Fibroblast of villous mesenchyme (primary cell): ENCODE data around the gene GJA3. TPM values are rescaled to one million over a fixed set of nuclear protein-coding genes. Genes with fewer than 3 reads are reported as not detected.

Experiments used
- DNase-seq: peaks from one replicate; pipeline ENCODE4 v3.0.0-alpha.2; 2010; ENCODE audit warnings: low read depth
- H3K4me3 ChIP-seq: 2 replicates; pipeline ENCODE4 v1.5.1; 2011; ENCODE audit warnings: low read depth, mild to moderate bottlenecking, low read length
- total RNA-seq: library from RNA; depleted of rRNA; stranded (reverse); fragments of >200 nt; gene quantifications from 2 replicates; pipeline ENCODE4 v1.2.3, GENCODE V29; 2012
- TF ChIP-seq, protein P1 (sequence below): IDR thresholded peaks from 2 replicates; pipeline ENCODE4 v1.5.1; 2012; ENCODE audit warnings: low read depth, mild to moderate bottlenecking, low read length; ENCODE audit not compliant: insufficient read depth

Gene GJA3
- total RNA-seq, 1 donor, result 0.43 TPM

DNA sequence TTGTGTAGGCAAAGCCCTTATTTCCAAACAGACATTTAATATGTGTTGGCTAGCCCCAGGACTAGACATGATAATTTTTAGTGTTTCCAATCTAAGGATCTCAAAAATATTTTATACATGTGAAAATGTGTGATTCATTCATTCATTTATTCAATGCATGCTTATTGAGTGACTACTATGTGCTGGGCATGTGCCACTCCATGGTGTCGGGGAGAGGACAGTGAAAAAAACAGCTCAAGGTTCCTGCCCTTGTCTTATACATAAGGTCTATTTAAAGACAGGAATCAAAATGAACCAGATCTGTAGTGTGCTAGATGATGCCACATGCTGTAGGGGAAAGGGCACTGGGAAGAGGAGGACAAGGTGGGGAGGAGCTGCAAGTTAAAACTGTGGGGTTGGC lies 36.5 kb downstream of the GJA3 start:
- no peak overlapping the region for H3K4me3 ChIP-seq
- DNase-seq, result no peak
- TF ChIP-seq, protein P1, sequence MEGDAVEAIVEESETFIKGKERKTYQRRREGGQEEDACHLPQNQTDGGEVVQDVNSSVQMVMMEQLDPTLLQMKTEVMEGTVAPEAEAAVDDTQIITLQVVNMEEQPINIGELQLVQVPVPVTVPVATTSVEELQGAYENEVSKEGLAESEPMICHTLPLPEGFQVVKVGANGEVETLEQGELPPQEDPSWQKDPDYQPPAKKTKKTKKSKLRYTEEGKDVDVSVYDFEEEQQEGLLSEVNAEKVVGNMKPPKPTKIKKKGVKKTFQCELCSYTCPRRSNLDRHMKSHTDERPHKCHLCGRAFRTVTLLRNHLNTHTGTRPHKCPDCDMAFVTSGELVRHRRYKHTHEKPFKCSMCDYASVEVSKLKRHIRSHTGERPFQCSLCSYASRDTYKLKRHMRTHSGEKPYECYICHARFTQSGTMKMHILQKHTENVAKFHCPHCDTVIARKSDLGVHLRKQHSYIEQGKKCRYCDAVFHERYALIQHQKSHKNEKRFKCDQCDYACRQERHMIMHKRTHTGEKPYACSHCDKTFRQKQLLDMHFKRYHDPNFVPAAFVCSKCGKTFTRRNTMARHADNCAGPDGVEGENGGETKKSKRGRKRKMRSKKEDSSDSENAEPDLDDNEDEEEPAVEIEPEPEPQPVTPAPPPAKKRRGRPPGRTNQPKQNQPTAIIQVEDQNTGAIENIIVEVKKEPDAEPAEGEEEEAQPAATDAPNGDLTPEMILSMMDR, result no peak

DNA sequence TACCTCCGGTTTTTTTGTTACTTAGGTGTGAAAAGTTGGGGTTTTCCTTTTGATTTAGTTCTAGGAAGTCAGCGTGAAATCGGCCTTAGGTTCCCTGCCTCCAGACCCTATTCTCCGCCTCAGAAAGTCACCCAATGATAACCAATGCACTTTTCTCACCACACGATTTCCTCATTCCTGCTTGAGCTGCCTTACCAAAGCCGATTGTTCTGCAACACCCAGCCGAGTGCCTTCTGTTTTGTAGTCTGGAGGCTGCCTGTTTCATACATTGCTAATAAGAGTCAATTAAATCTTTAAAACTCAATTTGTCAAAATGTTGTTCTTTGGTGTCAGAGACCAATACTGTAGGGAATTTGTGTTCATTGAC lies 39.7 kb downstream of the GJA3 start:
- peak; percentile 64 for DNase-seq
- H3K4me3 ChIP-seq, result peak overlapping the region; percentile 64
- TF ChIP-seq, protein P1, result no peak

DNA sequence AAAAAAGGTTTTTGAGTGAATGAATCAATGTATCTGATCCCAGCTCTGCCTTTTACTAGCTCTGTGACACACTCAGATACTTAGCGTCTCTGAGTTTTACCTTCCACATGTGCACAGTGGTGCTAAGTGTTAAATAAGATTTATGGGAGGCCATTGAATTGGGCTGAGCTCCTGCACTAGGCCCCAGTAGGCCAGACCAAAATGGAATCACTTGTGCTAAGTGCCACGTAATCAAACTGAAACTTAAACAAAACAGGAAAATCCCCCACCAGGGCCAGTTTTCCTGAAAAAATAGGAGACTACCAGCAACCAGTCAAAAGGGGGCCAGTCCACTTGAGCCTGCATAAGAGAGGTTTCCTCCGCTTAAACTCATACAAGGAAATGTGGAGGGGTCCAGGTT lies 40.9 kb downstream of the GJA3 start:
- no peak for DNase-seq
- H3K4me3 ChIP-seq, result peak overlapping the region; percentile 64
- TF ChIP-seq, protein P1, result no peak

DNA sequence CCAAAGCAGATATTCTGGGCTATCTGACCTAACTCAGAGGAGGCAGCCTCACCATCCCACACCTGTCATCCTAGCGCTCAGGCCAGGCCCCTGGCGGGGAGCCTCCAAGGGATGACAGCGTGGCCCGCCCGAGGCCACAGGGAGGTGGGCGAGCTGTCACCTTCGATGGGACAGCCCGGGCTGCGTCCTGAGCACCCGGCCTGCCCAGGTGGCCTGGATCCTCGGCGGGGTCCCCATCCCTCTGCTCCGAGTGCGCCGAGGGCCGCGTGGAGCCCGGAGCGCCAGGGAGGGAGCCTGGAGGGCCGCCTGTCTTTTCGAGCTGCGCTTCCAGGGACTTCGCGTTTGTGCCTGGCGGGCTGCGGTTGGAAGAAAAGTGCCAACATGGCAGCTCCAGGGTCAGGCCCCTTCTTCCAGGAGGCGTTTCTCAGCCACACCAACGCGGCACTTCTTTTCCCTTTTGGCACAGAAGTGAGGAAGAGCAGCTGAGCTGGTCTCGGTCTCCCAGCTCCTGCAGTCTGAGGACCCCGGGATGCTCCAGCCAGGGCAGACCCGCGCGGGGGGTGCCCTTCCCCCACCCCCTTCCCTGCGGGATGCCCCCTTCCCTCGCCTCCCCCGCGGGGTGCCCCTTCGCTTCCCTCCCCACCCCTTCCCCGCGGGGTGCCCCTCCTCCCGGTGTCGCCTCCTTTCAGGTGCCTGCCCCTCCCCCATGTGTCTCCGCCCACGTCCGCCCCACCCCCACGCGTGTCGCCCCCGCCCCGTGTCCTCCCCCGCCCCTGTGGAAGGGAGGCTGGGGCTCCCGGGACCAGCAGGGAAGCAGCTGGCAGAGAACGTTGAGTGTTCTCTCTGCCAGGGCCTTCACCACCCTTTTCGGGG lies 42.3 kb downstream of the GJA3 start:
- TF ChIP-seq, protein P1, result no peak
- H3K4me3 ChIP-seq, result peak overlapping the region; percentile 64
- DNase-seq, result peak; percentile 60

DNA sequence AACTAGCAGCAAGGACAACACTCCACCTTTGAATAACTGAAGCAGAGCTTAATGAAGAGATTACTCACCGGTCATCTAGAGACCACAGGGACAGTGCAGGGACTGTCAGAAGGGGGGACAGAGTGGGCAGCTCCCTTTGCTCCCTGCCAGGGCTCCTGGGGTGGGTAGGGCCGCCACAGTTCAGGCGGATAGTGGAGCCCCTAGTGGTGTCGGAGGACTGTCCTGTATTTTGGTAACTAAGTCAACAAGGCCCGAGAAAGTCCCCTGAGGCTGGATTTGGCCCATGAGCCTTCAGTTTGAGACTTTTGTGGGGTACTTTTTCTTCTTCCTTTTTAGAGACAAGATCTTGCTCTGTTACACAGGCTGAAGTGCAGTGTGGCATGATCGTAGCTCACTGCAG lies 44.6 kb downstream of the GJA3 start:
- no peak overlapping the region for H3K4me3 ChIP-seq
- no peak for DNase-seq
- TF ChIP-seq, protein P1, result no peak

DNA sequence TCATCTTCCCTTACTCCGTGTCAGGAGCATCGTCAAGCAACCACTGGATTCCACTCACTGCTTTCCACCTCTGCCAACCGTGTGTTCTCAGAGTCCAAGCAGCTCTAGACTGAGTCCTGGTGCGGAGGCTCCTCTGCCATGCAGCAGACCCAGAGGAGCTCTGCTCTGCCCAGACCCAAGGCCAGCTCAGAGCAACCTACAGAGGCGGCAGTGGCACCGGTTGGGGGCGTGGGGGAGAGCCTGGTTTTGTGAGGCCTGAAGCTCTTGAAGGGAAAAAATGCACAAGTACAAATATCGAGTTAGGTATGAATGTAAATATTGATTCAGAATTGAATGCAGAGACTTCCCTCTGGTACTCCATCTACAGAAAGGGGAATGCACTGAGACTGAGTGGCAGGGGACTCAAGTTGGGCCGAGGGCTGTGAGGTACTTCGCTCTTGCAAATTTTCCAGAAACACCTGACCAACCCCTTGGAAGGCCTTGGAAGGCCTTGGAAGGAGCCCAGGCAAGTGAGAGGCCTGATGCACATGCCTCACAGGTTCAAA lies 46.7 kb downstream of the GJA3 start:
- TF ChIP-seq, protein P1, result no peak
- no peak for DNase-seq
- no peak overlapping the region for H3K4me3 ChIP-seq
